ENCODE measurements around the gene UBTD1.
"Not testable (repeated sequence)": the region's sequence is repeated elsewhere in the genome, so short reads cannot be mapped to it uniquely, and the experiment has no call there.

DNA sequence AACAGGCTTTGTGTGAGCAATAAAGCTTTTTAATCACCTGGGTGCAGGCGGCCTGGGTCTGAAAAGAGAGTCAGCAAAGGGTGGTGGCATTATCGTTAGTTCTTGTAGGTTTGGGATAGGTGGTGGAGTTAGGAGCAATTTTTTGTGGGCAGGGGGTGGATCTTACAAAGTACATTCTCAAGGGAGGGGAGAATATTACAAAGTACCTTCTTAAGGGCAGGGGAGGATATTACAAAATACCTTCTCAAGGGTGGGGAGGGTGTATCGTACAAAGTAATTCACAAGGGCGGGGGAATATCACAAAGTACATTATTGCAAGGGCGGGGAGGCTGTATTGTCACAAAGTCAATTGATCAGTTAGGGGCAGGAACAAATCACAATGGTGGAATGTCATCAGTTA lies 63.6 kb downstream of the UBTD1 start:
- TF ChIP-seq POLR2AphosphoS5 (IDR thresholded peaks at IDR 0.05) = not testable (repeated sequence)
- TF ChIP-seq, protein P1, sequence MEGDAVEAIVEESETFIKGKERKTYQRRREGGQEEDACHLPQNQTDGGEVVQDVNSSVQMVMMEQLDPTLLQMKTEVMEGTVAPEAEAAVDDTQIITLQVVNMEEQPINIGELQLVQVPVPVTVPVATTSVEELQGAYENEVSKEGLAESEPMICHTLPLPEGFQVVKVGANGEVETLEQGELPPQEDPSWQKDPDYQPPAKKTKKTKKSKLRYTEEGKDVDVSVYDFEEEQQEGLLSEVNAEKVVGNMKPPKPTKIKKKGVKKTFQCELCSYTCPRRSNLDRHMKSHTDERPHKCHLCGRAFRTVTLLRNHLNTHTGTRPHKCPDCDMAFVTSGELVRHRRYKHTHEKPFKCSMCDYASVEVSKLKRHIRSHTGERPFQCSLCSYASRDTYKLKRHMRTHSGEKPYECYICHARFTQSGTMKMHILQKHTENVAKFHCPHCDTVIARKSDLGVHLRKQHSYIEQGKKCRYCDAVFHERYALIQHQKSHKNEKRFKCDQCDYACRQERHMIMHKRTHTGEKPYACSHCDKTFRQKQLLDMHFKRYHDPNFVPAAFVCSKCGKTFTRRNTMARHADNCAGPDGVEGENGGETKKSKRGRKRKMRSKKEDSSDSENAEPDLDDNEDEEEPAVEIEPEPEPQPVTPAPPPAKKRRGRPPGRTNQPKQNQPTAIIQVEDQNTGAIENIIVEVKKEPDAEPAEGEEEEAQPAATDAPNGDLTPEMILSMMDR (IDR thresholded peaks at IDR 0.05) = not testable (repeated sequence)
